H1 (cell line): Measurements from ENCODE around the gene TLR10. TPM values are rescaled to one million over a fixed set of nuclear protein-coding genes. Genes with fewer than 3 reads are reported as not detected.

Experiments used
- CTCF ChIA-PET: fragments of 300-600 bp; sonication (Branson Sonifier 250); formaldehyde crosslinking; loops from one replicate; lab custom pipeline; 2021; ENCODE audit not compliant: partially characterized antibody; lab: Charles Lee
- POLR2A ChIA-PET: fragments of 300-600 bp; sonication (Branson Sonifier 250); formaldehyde crosslinking; loops from one replicate; lab custom pipeline; 2021; ENCODE audit warnings: inconsistent platforms; ENCODE audit not compliant: partially characterized antibody; lab: Charles Lee
- DNase-seq, 2 experiments: peaks; one replicate each; pipeline versions ENCODE4 v3.0.0 to v3.0.0-alpha.2; 2010 to 2022; ENCODE audit warnings: low spot score in 2 of 2, low read depth in 1 of 2, mixed read lengths in 1 of 2
- FAIRE-seq: peaks from 2 replicates; lab custom pipeline; 2011; peaks lifted over from hg19 to GRCh38; lab: Jason Lieb, UNC
- H2AFZ ChIP-seq: 2 replicates; pipeline ENCODE4 v1.8.1; 2012; ENCODE audit warnings: low read length, inconsistent platforms
- H2AK5ac ChIP-seq: 2 replicates; pipeline ENCODE4 v1.6.1; 2013; ENCODE audit warnings: low read depth, low read length
- H2BK120ac ChIP-seq: replicated peaks from 2 replicates; pipeline ENCODE3; 2013; ENCODE audit warnings: low read depth, low read length, inconsistent platforms
- H2BK12ac ChIP-seq: 2 replicates; pipeline ENCODE4 v1.6.1; 2013; ENCODE audit warnings: low read depth, low read length
- H2BK15ac ChIP-seq: 2 replicates; pipeline ENCODE4 v1.6.1; 2013; ENCODE audit warnings: low read length
- H2BK20ac ChIP-seq: 2 replicates; pipeline ENCODE4 v1.6.1; 2013; ENCODE audit warnings: low read length
- H2BK5ac ChIP-seq: 2 replicates; pipeline ENCODE4 v1.6.1; 2013; ENCODE audit warnings: low read depth, low read length
- H3K14ac ChIP-seq: 2 replicates; pipeline ENCODE4 v1.6.1; 2013; ENCODE audit warnings: inconsistent platforms; ENCODE audit not compliant: insufficient read length
- H3K18ac ChIP-seq: 2 replicates; pipeline ENCODE4 v1.6.1; 2013; ENCODE audit warnings: low read length; ENCODE audit errors: extremely low read depth
- H3K23ac ChIP-seq: 2 replicates; pipeline ENCODE4 v1.6.1; 2013; ENCODE audit warnings: inconsistent platforms; ENCODE audit not compliant: insufficient read length
- H3K23me2 ChIP-seq: 2 replicates; pipeline ENCODE4 v1.6.1; 2013; ENCODE audit warnings: low read depth, low read length
- H3K27ac ChIP-seq: 2 replicates; pipeline ENCODE4 v1.6.1; 2011; ENCODE audit warnings: low read depth, low read length, inconsistent platforms
- H3K27me3 ChIP-seq, 4 experiments: replicated peaks in 1 of 4; 1 replicate in 1 of 4; 2 replicates in 3 of 4; pipeline versions ENCODE4 v1.6.1 to v1.8.1; 2011 to 2013; ENCODE audit warnings: low read length in 3 of 4, mild to moderate bottlenecking in 3 of 4, inconsistent platforms in 2 of 4, mixed read lengths in 2 of 4, moderate library complexity in 1 of 4; ENCODE audit not compliant: control insufficient read depth in 3 of 4, insufficient read depth in 3 of 4; ENCODE audit errors: extremely low read depth in 1 of 4
- H3K36me3 ChIP-seq, 4 experiments: 2 replicates each; pipeline versions ENCODE4 v1.6.1 to v1.8.1; 2011 to 2013; ENCODE audit warnings: mild to moderate bottlenecking in 4 of 4, low read length in 3 of 4, moderate library complexity in 2 of 4, control low read depth in 1 of 4, inconsistent platforms in 1 of 4; ENCODE audit not compliant: insufficient read depth in 4 of 4, control insufficient read depth in 2 of 4
- H3K4ac ChIP-seq: replicated peaks from 2 replicates; pipeline ENCODE3; 2013; ENCODE audit warnings: low read length, low read depth, mixed read lengths, inconsistent platforms; ENCODE audit not compliant: insufficient read length
- H3K4me1 ChIP-seq, 4 experiments: replicated peaks in 1 of 4; 1 replicate in 1 of 4; 2 replicates in 3 of 4; pipeline versions ENCODE4 v1.6.1 to v1.8.1; 2011 to 2013; ENCODE audit warnings: low read length in 3 of 4, inconsistent platforms in 2 of 4, mixed read lengths in 1 of 4; ENCODE audit not compliant: insufficient read depth in 4 of 4, control insufficient read depth in 3 of 4
- H3K4me2 ChIP-seq, 2 experiments: 2 replicates each; pipeline versions ENCODE4 v1.6.1 to v1.8.1; 2011 to 2013; ENCODE audit warnings: low read depth in 2 of 2, low read length in 2 of 2, control low read depth in 1 of 2, inconsistent platforms in 1 of 2, mild to moderate bottlenecking in 1 of 2; ENCODE audit not compliant: insufficient read depth in 1 of 2
- H3K4me3 ChIP-seq, 4 experiments: fragments of 200-600, 300-600 bp in 1 of 4; sonication (generic), shearing (Covaris generic), sonication (Bioruptor Twin) in 1 of 4; 2 replicates each; pipeline versions ENCODE4 v1.5.1 to v1.8.1; 2011 to 2016; ENCODE audit warnings: low read length in 4 of 4, low read depth in 3 of 4, control low read depth in 2 of 4, inconsistent platforms in 2 of 4, mild to moderate bottlenecking in 2 of 4, mixed read lengths in 1 of 4, moderate library complexity in 1 of 4; ENCODE audit not compliant: insufficient read depth in 2 of 4; ENCODE audit errors: extremely low read depth in 1 of 4
- H3K56ac ChIP-seq: replicated peaks from 2 replicates; pipeline ENCODE3; 2013; ENCODE audit warnings: low read depth, mild to moderate bottlenecking, mixed read lengths, low read length, inconsistent platforms; ENCODE audit not compliant: insufficient read length
- H3K79me1 ChIP-seq: 2 replicates; pipeline ENCODE4 v1.6.1; 2013; ENCODE audit warnings: low read depth, low read length, control low read depth
- H3K79me2 ChIP-seq, 2 experiments: 2 replicates each; pipeline versions ENCODE4 v1.6.1 to v1.8.1; 2012 to 2013; ENCODE audit warnings: low read length in 2 of 2, mild to moderate bottlenecking in 2 of 2, inconsistent platforms in 1 of 2; ENCODE audit not compliant: insufficient read depth in 2 of 2, control insufficient read depth in 1 of 2
- H3K9ac ChIP-seq, 4 experiments: replicated peaks in 1 of 4; 1 replicate in 1 of 4; 2 replicates in 3 of 4; pipeline versions ENCODE4 v1.6.1 to v1.8.1; 2011 to 2013; ENCODE audit warnings: low read depth in 3 of 4, low read length in 3 of 4, control low read depth in 2 of 4, mild to moderate bottlenecking in 2 of 4, moderate library complexity in 2 of 4, inconsistent platforms in 1 of 4; ENCODE audit errors: extremely low read depth in 1 of 4
- H3K9me3 ChIP-seq, 2 experiments: 2 replicates each; pipeline versions ENCODE4 v1.6.1 to v1.8.1; 2012 to 2013; ENCODE audit warnings: mild to moderate bottlenecking in 2 of 2, moderate library complexity in 2 of 2, control low read depth in 1 of 2, inconsistent platforms in 1 of 2, low read depth in 1 of 2, low read length in 1 of 2, mixed read lengths in 1 of 2; ENCODE audit not compliant: insufficient read depth in 2 of 2
- H4K20me1 ChIP-seq, 2 experiments: replicated peaks in 1 of 2; 2 replicates each; pipeline versions ENCODE3 to v1.8.1; 2011 to 2013; ENCODE audit warnings: inconsistent platforms in 2 of 2, low read length in 2 of 2, mild to moderate bottlenecking in 1 of 2; ENCODE audit not compliant: insufficient read depth in 2 of 2, control insufficient read depth in 1 of 2
- H4K5ac ChIP-seq: 2 replicates; pipeline ENCODE4 v1.6.1; 2013; ENCODE audit warnings: low read length, low read depth, mixed read lengths, inconsistent platforms; ENCODE audit not compliant: insufficient read length
- H4K8ac ChIP-seq: 2 replicates; pipeline ENCODE4 v1.8.0; 2013; ENCODE audit warnings: mild to moderate bottlenecking, moderate library complexity, low read length, inconsistent platforms; ENCODE audit not compliant: insufficient read depth; ENCODE audit errors: extremely low read depth
- H4K91ac ChIP-seq: replicated peaks from 2 replicates; pipeline ENCODE3; 2013; ENCODE audit warnings: low read length, mixed read lengths, inconsistent platforms; ENCODE audit not compliant: insufficient read length
- BRCA1 ChIP-seq: IDR thresholded peaks from 2 replicates; pipeline ENCODE4 v1.6.1; 2012; ENCODE audit warnings: low read depth, low read length, improper control_type of control experiment
- CEBPB ChIP-seq: IDR thresholded peaks from 2 replicates; pipeline ENCODE4 v1.6.1; 2012; ENCODE audit warnings: low read depth, low read length
- CREB1 ChIP-seq: IDR thresholded peaks from 2 replicates; pipeline ENCODE4 v1.6.1; 2012; ENCODE audit warnings: inconsistent platforms
- RAD21 ChIP-seq, 2 experiments: IDR thresholded peaks in 1 of 2; conservative IDR thresholded peaks in 1 of 2; 2 replicates each; pipeline ENCODE4 v1.6.1; 2011; ENCODE audit warnings: low read depth in 2 of 2, low read length in 2 of 2, improper control_type of control experiment in 1 of 2, inconsistent platforms in 1 of 2, mild to moderate bottlenecking in 1 of 2, moderate library complexity in 1 of 2
- RBBP5 ChIP-seq: IDR thresholded peaks from 2 replicates; pipeline ENCODE4 v1.7.1; 2012; ENCODE audit warnings: low read depth, mild to moderate bottlenecking, inconsistent platforms, low read length, moderate library complexity, borderline replicate concordance
- SAP30 ChIP-seq: fragments of 300-600 bp; sonication (generic); IDR thresholded peaks from 2 replicates; pipeline ENCODE4 v1.7.1; 2012; ENCODE audit warnings: low read length, moderate library complexity, mild to moderate bottlenecking, inconsistent platforms; ENCODE audit not compliant: insufficient read depth, insufficient replicate concordance
- SP2 ChIP-seq: IDR thresholded peaks from 2 replicates; pipeline ENCODE4 v1.6.1; 2012; ENCODE audit warnings: mild to moderate bottlenecking, low read length, inconsistent platforms
- SP4 ChIP-seq: IDR thresholded peaks from 2 replicates; pipeline ENCODE4 v1.6.1; 2012; ENCODE audit warnings: low read length, inconsistent platforms
- WGBS, 2 experiments: shearing (Covaris generic) in 1 of 2; methylation state at CpG; one replicate each; pipeline versions ENCODE4 v1.1.6 to v1.1.7; 2013 to 2015; ENCODE audit warnings: low lambda C conversion rate in 2 of 2, mixed read lengths in 2 of 2, inconsistent platforms in 1 of 2, low coverage in 1 of 2, missing lambda C conversion rate in 1 of 2; ENCODE audit not compliant: insufficient replicate concordance in 2 of 2, insufficient coverage in 1 of 2, insufficient read length in 1 of 2; ENCODE audit errors: extremely low coverage in 1 of 2, missing lambda C conversion rate in 1 of 2; 5-methylcytosine and 5-hydroxymethylcytosine counted together
- polyA plus RNA-seq, 7 experiments: library from polyadenylated mRNA; depleted of rRNA in 3 of 7; stranded (reverse) in 5 of 7; unstranded in 2 of 7; fragments of >200 nt in 5 of 7; fragments of 200-250 nt in 2 of 7; gene quantifications; 1 replicate in 5 of 7; 2 replicates in 1 of 7; 4 replicates in 1 of 7; pipeline versions ENCODE4 v1.2.1 to v1.2.3, GENCODE V29; 2011 to 2013; ENCODE audit warnings: missing spikeins in 2 of 7, mixed read lengths in 2 of 7
- total RNA-seq: library from RNA; stranded (reverse); fragmentation: NEBNext Ultra II Directional; extraction: Animal tissue kit (Norgen Biotek cat#: 25700); gene quantifications from 2 replicates; pipeline ENCODE4 v1.2.1, GENCODE V29; 2021
- TF ChIP-seq, protein P1 (sequence below): IDR thresholded peaks from 2 replicates; pipeline ENCODE4 v1.6.1; 2012; ENCODE audit warnings: inconsistent platforms

TLR10 gene
- total and polyA plus RNA-seq, 2 of the 8 experiments (the other 6 are each of a cell fraction or from before 2014, with no cell fraction given): not detected

DNA sequence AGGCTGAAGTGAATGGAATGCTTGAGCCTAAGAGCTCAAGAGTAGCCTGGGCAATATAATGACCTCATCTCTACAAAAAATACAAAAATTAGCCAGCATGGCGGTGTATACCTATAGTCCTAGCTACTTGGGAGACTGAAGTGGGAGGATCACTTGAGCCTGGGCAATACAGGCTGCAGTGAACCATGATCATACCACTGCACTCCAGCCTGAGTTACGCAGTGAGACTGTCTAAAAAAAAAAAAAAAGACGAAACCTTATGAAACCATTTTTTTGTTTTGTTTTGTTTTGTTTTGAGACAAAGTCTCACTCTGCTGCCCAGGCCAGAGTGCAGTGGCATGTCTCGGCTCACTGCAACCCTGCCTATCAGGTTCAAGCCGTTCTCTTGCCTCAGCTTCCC, 36.9 kb downstream of the TLR10 start:
- DNase-seq: no peak
- no peak overlapping the region for H3K4me3 ChIP-seq
- peaks cover 8 to 10% of the 10 kb centered on the region in 2 experiments; a peak in 2 of 4 replicates for H3K9me3 ChIP-seq
- H3K36me3 ChIP-seq: no peaks in the 10 kb centered on the region
- H3K18ac ChIP-seq: no peak overlapping the region
- 81% methylated on average over 4 of the region's 5 CpGs; no CpG with 5 or more reads in 1 of the 2 experiments for WGBS, 2 experiments
- H3K79me2 ChIP-seq: no peaks in the 10 kb centered on the region
- no peaks in the 10 kb centered on the region for H3K27me3 ChIP-seq
- no peak overlapping the region for H3K56ac ChIP-seq
- no peak overlapping the region for H2BK5ac ChIP-seq
- no peak overlapping the region for H3K23ac ChIP-seq
- POLR2A ChIA-PET: no interaction called here
- H4K5ac ChIP-seq: no peak overlapping the region
- H3K9ac ChIP-seq: no peak overlapping the region
- no peak overlapping the region for H4K8ac ChIP-seq
- no peaks in the 10 kb centered on the region for H3K4me1 ChIP-seq
- H3K4ac ChIP-seq: no peak overlapping the region
- FAIRE-seq: no peak
- H3K79me1 ChIP-seq: no peaks in the 10 kb centered on the region
- no peak overlapping the region for H3K27ac ChIP-seq
- H3K23me2 ChIP-seq: no peaks in the 10 kb centered on the region
- no peak overlapping the region for H2BK12ac ChIP-seq
- H3K4me2 ChIP-seq: no peak overlapping the region
- CTCF ChIA-PET: interaction anchor here (1.8 kb wide), 1 partner anchor 115 kb away, joined by 5 read pairs; no protein-coding TSS in a partner anchor
- H3K14ac ChIP-seq: no peak overlapping the region
- H2BK120ac ChIP-seq: no peak overlapping the region
- H4K91ac ChIP-seq: no peak overlapping the region
- H2BK15ac ChIP-seq: no peak overlapping the region
- no peak overlapping the region for H2AFZ ChIP-seq
- no peaks in the 10 kb centered on the region for H4K20me1 ChIP-seq
- TF ChIP-seq CEBPB (no peak), RAD21 (IDR thresholded peaks at IDR 0.05 in 1 of 2, conservative IDR thresholded peaks at IDR 0.05 in 1 of 2; ENCODE audit: low read depth in 2 of 2, low read length in 2 of 2) (no peak), SAP30 (no peak), SP2 (no peak), CREB1 (no peak), SP4 (no peak), BRCA1 (no peak), RBBP5 (no peak)
- TF ChIP-seq, protein P1, sequence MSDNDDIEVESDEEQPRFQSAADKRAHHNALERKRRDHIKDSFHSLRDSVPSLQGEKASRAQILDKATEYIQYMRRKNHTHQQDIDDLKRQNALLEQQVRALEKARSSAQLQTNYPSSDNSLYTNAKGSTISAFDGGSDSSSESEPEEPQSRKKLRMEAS: no peak
- no peak overlapping the region for H2BK20ac ChIP-seq
- H2AK5ac ChIP-seq: no peak overlapping the region
